KMS-11 (cell line): ENCODE data around the gene SNX17.

Source experiments
- H2AFZ ChIP-seq: fragments of 200-600 bp; sonication (generic); 2 replicates; pipeline ENCODE4 v1.6.1; 2016; ENCODE audit warnings: antibody characterized with exemption, mixed run types, low read depth
- H3K27ac ChIP-seq: fragments of 200-600 bp; sonication (generic); 2 replicates; pipeline ENCODE4 v1.6.1; 2016; ENCODE audit warnings: mild to moderate bottlenecking, mixed run types
- H3K27me3 ChIP-seq: fragments of 200-600 bp; sonication (generic); 2 replicates; pipeline ENCODE4 v1.6.1; 2017; ENCODE audit warnings: mild to moderate bottlenecking, low read depth, mixed run types, moderate library complexity; ENCODE audit not compliant: insufficient read depth
- H3K36me3 ChIP-seq: fragments of 200-600 bp; sonication (generic); 2 replicates; pipeline ENCODE4 v1.6.1; 2017; ENCODE audit warnings: mild to moderate bottlenecking, mixed run types; ENCODE audit not compliant: insufficient read depth
- H3K4me1 ChIP-seq: fragments of 200-600 bp; sonication (generic); 2 replicates; pipeline ENCODE4 v1.6.1; 2016; ENCODE audit warnings: mild to moderate bottlenecking, low read depth, mixed run types; ENCODE audit not compliant: poor library complexity, severe bottlenecking
- H3K4me2 ChIP-seq: fragments of 200-600 bp; sonication (generic); 2 replicates; pipeline ENCODE4 v1.7.0; 2016; ENCODE audit warnings: mild to moderate bottlenecking, mixed run types
- H3K4me3 ChIP-seq: fragments of 200-600 bp; sonication (generic); IDR thresholded peaks from 2 replicates; pipeline ENCODE4 v1.6.1; 2017; ENCODE audit warnings: low read depth, low read length, mixed read lengths; ENCODE audit not compliant: insufficient read depth
- H3K79me2 ChIP-seq: fragments of 200-600 bp; sonication (generic); 2 replicates; pipeline ENCODE4 v1.6.1; 2016; ENCODE audit warnings: low read depth, mixed run types; ENCODE audit not compliant: insufficient read depth
- H3K9ac ChIP-seq: fragments of 200-600 bp; sonication (generic); 2 replicates; pipeline ENCODE4 v1.6.1; 2016; ENCODE audit warnings: mild to moderate bottlenecking, mixed run types
- H4K20me1 ChIP-seq: fragments of 200-600 bp; sonication (generic); 2 replicates; pipeline ENCODE4 v1.6.1; 2016; ENCODE audit warnings: mild to moderate bottlenecking, mixed run types; ENCODE audit not compliant: insufficient read depth
- TF ChIP-seq, protein P1 (sequence below): fragments of 200-600 bp; sonication (generic); conservative IDR thresholded peaks from 2 replicates; pipeline ENCODE4 v1.6.1; 2017; ENCODE audit warnings: low read depth, mild to moderate bottlenecking, antibody characterized with exemption, low read length, moderate library complexity, mixed read lengths

SNX17 gene

GRCh38 chr2:27407798-27408491 lies 37.5 kb downstream of the SNX17 start:
- Histone ChIP-seq H4K20me1 (peaks cover 16% of the 10 kb centered on the region; the same call in 1 of the 2 replicates), H3K79me2 (peaks cover 64% of the 10 kb centered on the region), H3K27ac (peak overlapping the region; percentile 73; the same call in 1 of the 2 replicates), H3K27me3 (no peaks in the 10 kb centered on the region), H3K4me1 (peaks cover 36% of the 10 kb centered on the region), H3K4me2 (peak overlapping the region; percentile 77), H3K36me3 (no peaks in the 10 kb centered on the region), H3K4me3 (no peak overlapping the region), H2AFZ (no peak overlapping the region), H3K9ac (peak overlapping the region; percentile 85; the same call in 1 of the 2 replicates)
- TF ChIP-seq, protein P1, sequence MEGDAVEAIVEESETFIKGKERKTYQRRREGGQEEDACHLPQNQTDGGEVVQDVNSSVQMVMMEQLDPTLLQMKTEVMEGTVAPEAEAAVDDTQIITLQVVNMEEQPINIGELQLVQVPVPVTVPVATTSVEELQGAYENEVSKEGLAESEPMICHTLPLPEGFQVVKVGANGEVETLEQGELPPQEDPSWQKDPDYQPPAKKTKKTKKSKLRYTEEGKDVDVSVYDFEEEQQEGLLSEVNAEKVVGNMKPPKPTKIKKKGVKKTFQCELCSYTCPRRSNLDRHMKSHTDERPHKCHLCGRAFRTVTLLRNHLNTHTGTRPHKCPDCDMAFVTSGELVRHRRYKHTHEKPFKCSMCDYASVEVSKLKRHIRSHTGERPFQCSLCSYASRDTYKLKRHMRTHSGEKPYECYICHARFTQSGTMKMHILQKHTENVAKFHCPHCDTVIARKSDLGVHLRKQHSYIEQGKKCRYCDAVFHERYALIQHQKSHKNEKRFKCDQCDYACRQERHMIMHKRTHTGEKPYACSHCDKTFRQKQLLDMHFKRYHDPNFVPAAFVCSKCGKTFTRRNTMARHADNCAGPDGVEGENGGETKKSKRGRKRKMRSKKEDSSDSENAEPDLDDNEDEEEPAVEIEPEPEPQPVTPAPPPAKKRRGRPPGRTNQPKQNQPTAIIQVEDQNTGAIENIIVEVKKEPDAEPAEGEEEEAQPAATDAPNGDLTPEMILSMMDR: peak; percentile 36; the same call in 1 of the 2 replicates

DNA sequence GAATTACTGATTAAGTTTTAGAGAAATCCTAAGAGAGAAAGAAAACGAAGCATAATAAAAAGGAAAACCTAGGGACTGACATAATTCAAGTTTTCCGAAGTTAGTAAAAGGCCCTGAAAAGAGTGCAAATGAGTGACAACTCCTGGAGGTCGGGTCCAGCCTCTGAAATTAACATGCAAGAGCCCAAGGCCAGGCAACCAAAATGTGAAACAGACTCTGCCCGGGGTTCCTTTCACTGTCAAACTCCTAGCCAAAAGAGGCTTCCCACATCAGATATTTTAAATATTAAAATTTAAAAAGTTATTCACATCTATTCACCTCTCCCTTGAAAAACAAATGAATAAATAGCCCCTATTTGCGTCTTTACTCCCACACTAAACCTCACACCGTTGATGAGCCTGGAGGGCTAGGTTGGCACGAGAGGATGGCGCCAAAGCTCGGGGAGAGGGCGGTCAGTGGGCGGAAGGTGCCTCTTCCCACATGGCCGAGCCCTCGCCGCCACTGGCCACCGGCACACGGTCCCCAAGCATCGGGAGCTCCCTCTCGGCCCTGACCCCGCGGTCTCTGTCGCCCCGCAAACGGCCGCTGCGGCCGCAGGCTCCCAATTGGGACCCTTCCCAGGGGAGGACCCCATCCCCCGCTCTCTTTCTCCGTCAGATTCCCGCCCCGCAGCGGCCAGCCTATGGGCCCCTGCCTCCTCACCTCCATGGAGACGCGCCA lies 38.3 kb downstream of the SNX17 start:
- Histone ChIP-seq H3K36me3 (no peaks in the 10 kb centered on the region), H3K27ac (peak overlapping the region; percentile 73), H3K9ac (peak overlapping the region; percentile 85), H3K79me2 (peaks cover 55% of the 10 kb centered on the region), H4K20me1 (peaks cover 16% of the 10 kb centered on the region; the same call in 1 of the 2 replicates), H3K4me3 (no peak overlapping the region), H3K4me2 (peak overlapping the region; percentile 77), H2AFZ (peak overlapping the region; percentile 89), H3K27me3 (no peaks in the 10 kb centered on the region), H3K4me1 (peaks cover 30% of the 10 kb centered on the region)
- TF ChIP-seq, protein P1: no peak

DNA sequence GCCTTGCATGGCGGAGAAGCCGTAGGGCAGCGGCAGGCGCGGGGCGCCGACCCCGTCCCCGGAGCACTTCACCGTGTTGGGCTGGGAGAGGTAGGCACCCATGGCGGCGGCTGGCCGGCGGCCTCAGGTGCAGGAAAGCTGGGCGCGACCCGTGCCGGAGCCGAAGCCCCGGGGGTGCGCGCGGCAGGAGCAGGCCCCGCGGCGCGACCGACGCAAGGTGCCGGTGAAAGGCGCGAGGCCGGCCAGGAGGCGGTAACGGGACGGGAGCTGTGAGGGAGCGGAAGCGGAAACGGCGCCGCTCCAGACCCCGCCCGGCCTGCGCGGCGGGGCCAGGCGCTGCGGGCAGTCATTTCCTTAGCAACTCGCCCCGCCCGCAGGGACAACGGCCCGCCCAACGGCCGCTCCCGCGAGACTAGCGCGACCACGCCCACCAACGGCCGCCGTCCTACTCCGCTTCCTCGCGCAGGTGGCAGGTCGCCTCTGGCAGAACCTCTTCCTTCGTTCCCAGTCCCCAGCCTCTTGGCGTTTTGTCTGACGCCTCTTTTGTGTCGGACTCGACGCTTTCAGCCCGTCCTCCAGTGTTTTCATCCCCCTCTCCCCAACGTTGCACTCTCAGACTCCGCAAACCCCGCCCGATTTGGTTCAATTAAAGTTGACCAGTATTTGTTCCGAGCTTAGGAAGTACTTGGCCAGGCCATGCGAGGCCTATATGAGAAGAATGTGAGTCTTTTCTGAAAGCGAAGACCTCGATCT lies 39.1 kb downstream of the SNX17 start, which contains the start of gene PPM1G:
Gene PPM1G, minus strand, starts transcription at position 271 of the 753 bp plus-strand sequence. Its CDS starts 169 bp downstream, at position 102.
- H3K4me1 ChIP-seq: peaks cover 23% of the 10 kb centered on the region
- H3K4me2 ChIP-seq: peak within 1 kb of the TSS; percentile 100
- H4K20me1 ChIP-seq: peaks cover 16% of the 10 kb centered on the region; the same call in 1 of the 2 replicates
- H2AFZ ChIP-seq: peak within 1 kb of the TSS; percentile 89
- peak within 1 kb of the TSS; percentile 73 for H3K27ac ChIP-seq
- H3K27me3 ChIP-seq: no peaks in the 10 kb centered on the region
- TF ChIP-seq, protein P1: no peak
- no peaks in the 10 kb centered on the region for H3K36me3 ChIP-seq
- H3K79me2 ChIP-seq: peaks cover 48% of the 10 kb centered on the region
- peak within 1 kb of the TSS; percentile 80 for H3K4me3 ChIP-seq
- peak within 1 kb of the TSS; percentile 85 for H3K9ac ChIP-seq

- Histone ChIP-seq H3K79me2 (peaks cover 17% of the 10 kb centered on the region), H4K20me1 (peaks cover 3% of the 10 kb centered on the region; the same call in 1 of the 2 replicates), H3K4me2 (no peak overlapping the region), H3K27me3 (no peaks in the 10 kb centered on the region), H3K4me1 (peaks cover 11% of the 10 kb centered on the region), H3K9ac (no peak overlapping the region), H3K4me3 (no peak overlapping the region), H3K27ac (no peak overlapping the region), H3K36me3 (no peaks in the 10 kb centered on the region), H2AFZ (no peak overlapping the region)
- TF ChIP-seq, protein P1: no peak
Measured at GRCh38 chr2:27412419-27413152, 42.2 kb downstream of the SNX17 start.
